ENCODE results near the gene SETD7.

- no peak for TF ChIP-seq CTCF (IDR thresholded peaks at IDR 0.05)
- no peak for TF ChIP-seq POLR2A (IDR thresholded peaks at IDR 0.05)
- no peak for TF ChIP-seq POLR2AphosphoS5 (IDR thresholded peaks at IDR 0.05; ENCODE audit: insufficient read depth in 1 of 2, low read depth in 1 of 2)
These were observed 52.3 kb downstream of the SETD7 start for GRCh38 chr4:139503622-139504166.

Measured in vagina (tissue), 2 donors.